Loucy (cell line): Measurements from ENCODE around the gene PCBP3.

Experiments
- H2AFZ ChIP-seq: fragments of 200-600 bp; sonication (generic); 2 replicates; pipeline ENCODE4 v1.6.0; 2016; ENCODE audit warnings: antibody characterized with exemption, mild to moderate bottlenecking, low read length, moderate library complexity
- H3F3A ChIP-seq: fragments of 200-600 bp; 2 replicates; pipeline ENCODE4 v1.6.0; 2016; ENCODE audit warnings: antibody characterized with exemption, low read depth, mild to moderate bottlenecking
- H3K27me3 ChIP-seq: fragments of 200-600 bp; sonication (generic); 2 replicates; pipeline ENCODE4 v1.6.1; 2014; ENCODE audit warnings: low read length, mild to moderate bottlenecking; ENCODE audit not compliant: insufficient read depth, poor library complexity, severe bottlenecking
- H3K36me3 ChIP-seq: fragments of 200-600 bp; sonication (generic); 2 replicates; pipeline ENCODE4 v1.6.1; 2016; ENCODE audit warnings: low read length; ENCODE audit not compliant: insufficient read depth
- H3K4me1 ChIP-seq: fragments of 200-600 bp; sonication (generic); 2 replicates; pipeline ENCODE4 v1.5.1; 2014; ENCODE audit warnings: low read length, mild to moderate bottlenecking; ENCODE audit not compliant: insufficient read depth, poor library complexity, severe bottlenecking
- H3K4me2 ChIP-seq: fragments of 200-600 bp; sonication (generic); 2 replicates; pipeline ENCODE4 v1.6.0; 2014; ENCODE audit warnings: antibody characterized with exemption, low read length, low read depth, mild to moderate bottlenecking; ENCODE audit not compliant: poor library complexity, severe bottlenecking
- H3K4me3 ChIP-seq: fragments of 200-600 bp; sonication (generic); 2 replicates; pipeline ENCODE4 v1.5.1; 2014; ENCODE audit warnings: low read length, mild to moderate bottlenecking, mixed read lengths; ENCODE audit not compliant: poor library complexity, severe bottlenecking
- H3K79me2 ChIP-seq: fragments of 200-600 bp; sonication (generic); 2 replicates; pipeline ENCODE4 v1.6.1; 2014; ENCODE audit warnings: low read length; ENCODE audit not compliant: insufficient read depth
- H3K9ac ChIP-seq: fragments of 200-600 bp; sonication (generic); 2 replicates; pipeline ENCODE4 v1.6.0; 2014; ENCODE audit warnings: mild to moderate bottlenecking, low read depth, low read length, moderate library complexity; ENCODE audit not compliant: poor library complexity, severe bottlenecking
- H3K9me2 ChIP-seq: fragments of 200-600 bp; sonication (generic); replicated peaks from 2 replicates; pipeline ENCODE4 v1.6.1; 2016; ENCODE audit warnings: low read depth, low read length, mixed read lengths
- H3K9me3 ChIP-seq: fragments of 200-600 bp; sonication (generic); 2 replicates; pipeline ENCODE4 v1.6.1; 2014; ENCODE audit warnings: mild to moderate bottlenecking, antibody characterized with exemption, low read length, low read depth; ENCODE audit not compliant: insufficient read depth
- H4K20me1 ChIP-seq: fragments of 200-600 bp; sonication (generic); 2 replicates; pipeline ENCODE4 v1.6.0; 2014; ENCODE audit warnings: antibody characterized with exemption, low read length, mild to moderate bottlenecking; ENCODE audit not compliant: insufficient read depth, poor library complexity, severe bottlenecking
- EZH2phosphoT487 ChIP-seq: fragments of 200-600 bp; IDR thresholded peaks from 2 replicates; pipeline ENCODE4 v1.6.1; 2018; ENCODE audit warnings: antibody characterized with exemption, mild to moderate bottlenecking, moderate library complexity, borderline replicate concordance
- TF ChIP-seq, protein P1 (sequence below): fragments of 200-600 bp; sonication (generic); conservative IDR thresholded peaks from 2 replicates; pipeline ENCODE4 v1.5.1; 2014; ENCODE audit warnings: mild to moderate bottlenecking, antibody characterized with exemption, low read length

PCBP3 gene

DNA sequence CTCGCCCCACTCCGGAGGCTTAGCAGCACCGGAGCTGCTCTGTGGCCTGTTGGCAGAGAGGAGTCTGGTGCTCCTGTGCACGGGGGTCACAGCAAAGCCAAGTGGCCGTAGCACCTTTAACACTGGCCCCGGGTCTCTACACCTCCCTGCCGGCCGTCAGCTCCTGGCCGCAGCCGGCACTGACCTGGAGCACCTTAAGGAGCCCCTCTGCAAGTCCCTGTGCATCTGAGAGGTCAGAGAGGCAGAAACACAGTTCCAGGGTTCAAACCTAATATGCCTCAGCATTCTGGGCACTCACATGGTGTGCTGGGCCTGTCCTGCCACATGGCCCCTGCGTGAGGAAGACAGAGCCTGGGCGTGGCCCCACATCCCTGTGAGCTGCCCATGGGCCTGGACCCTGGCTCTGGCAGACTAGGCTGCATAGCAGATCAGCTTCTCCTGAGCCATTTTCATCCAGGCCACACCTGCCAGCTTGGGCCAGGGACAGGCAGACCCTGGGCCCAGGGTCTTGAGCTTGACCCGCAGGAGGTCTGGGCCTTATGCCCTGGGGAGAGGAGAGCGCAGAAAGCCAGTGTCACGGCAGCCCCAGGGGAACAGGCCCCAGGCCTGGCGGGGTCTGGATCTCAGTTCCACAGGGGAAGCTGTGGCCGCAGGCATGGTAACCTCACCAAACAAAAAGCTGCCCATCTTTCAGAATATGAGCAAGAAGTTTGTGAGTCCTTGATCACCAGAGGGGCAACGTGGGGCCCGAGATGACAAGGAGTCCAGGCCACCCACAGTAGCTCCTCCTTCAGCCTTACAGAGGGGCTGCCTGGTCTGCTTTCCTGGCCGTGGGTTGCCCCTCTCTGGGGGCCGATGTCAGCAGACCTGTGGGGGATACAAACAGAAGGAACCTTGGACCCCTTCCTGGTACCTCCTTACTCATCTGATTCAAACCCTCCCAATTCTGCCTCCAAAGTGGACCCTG, 192.1 kb downstream of the PCBP3 start:
- TF ChIP-seq EZH2phosphoT487: no peak
- TF ChIP-seq, protein P1, sequence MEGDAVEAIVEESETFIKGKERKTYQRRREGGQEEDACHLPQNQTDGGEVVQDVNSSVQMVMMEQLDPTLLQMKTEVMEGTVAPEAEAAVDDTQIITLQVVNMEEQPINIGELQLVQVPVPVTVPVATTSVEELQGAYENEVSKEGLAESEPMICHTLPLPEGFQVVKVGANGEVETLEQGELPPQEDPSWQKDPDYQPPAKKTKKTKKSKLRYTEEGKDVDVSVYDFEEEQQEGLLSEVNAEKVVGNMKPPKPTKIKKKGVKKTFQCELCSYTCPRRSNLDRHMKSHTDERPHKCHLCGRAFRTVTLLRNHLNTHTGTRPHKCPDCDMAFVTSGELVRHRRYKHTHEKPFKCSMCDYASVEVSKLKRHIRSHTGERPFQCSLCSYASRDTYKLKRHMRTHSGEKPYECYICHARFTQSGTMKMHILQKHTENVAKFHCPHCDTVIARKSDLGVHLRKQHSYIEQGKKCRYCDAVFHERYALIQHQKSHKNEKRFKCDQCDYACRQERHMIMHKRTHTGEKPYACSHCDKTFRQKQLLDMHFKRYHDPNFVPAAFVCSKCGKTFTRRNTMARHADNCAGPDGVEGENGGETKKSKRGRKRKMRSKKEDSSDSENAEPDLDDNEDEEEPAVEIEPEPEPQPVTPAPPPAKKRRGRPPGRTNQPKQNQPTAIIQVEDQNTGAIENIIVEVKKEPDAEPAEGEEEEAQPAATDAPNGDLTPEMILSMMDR: no peak
- H4K20me1 ChIP-seq: no peaks in the 10 kb centered on the region
- H3K9ac ChIP-seq: no peak overlapping the region
- H3K36me3 ChIP-seq: no peaks in the 10 kb centered on the region
- peaks cover 28% of the 10 kb centered on the region for H3K4me1 ChIP-seq
- H3K9me3 ChIP-seq: no peaks in the 10 kb centered on the region
- H3F3A ChIP-seq: peaks cover 3% of the 10 kb centered on the region; the same call in 1 of the 2 replicates
- H3K9me2 ChIP-seq: no peaks in the 10 kb centered on the region
- H3K79me2 ChIP-seq: no peaks in the 10 kb centered on the region
- H3K27me3 ChIP-seq: no peaks in the 10 kb centered on the region
- no peak overlapping the region for H2AFZ ChIP-seq
- H3K4me3 ChIP-seq: no peak overlapping the region
- H3K4me2 ChIP-seq: no peak overlapping the region

DNA sequence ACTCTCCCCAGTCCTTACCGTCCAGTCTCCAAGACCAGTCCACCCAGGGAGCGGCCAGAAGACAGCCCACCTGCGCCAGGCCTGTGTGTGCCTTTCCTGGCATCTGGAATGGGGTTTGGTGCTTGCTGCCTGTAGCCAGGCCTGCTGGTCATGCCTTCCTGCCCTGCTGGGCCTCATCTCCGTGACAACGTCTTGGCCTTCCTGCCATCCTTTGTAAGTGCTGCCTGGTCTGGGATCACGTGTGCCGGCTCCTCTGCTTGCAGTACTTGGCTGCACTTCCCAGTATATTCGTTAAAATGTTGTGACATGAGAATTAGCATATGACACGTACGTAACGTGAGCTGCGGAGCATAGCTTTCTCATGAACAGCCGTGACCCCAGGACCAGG, 192.7 kb downstream of the PCBP3 start:
- Histone ChIP-seq H3K9me3 (no peaks in the 10 kb centered on the region), H3K79me2 (no peaks in the 10 kb centered on the region), H4K20me1 (no peaks in the 10 kb centered on the region), H3K4me3 (no peak overlapping the region), H3K4me1 (peaks cover 28% of the 10 kb centered on the region), H2AFZ (no peak overlapping the region), H3K9ac (no peak overlapping the region), H3K9me2 (no peaks in the 10 kb centered on the region), H3K27me3 (no peaks in the 10 kb centered on the region), H3K36me3 (no peaks in the 10 kb centered on the region), H3F3A (peaks cover 3% of the 10 kb centered on the region; the same call in 1 of the 2 replicates), H3K4me2 (no peak overlapping the region)
- TF ChIP-seq, protein P1: no peak
- no peak for TF ChIP-seq EZH2phosphoT487

DNA sequence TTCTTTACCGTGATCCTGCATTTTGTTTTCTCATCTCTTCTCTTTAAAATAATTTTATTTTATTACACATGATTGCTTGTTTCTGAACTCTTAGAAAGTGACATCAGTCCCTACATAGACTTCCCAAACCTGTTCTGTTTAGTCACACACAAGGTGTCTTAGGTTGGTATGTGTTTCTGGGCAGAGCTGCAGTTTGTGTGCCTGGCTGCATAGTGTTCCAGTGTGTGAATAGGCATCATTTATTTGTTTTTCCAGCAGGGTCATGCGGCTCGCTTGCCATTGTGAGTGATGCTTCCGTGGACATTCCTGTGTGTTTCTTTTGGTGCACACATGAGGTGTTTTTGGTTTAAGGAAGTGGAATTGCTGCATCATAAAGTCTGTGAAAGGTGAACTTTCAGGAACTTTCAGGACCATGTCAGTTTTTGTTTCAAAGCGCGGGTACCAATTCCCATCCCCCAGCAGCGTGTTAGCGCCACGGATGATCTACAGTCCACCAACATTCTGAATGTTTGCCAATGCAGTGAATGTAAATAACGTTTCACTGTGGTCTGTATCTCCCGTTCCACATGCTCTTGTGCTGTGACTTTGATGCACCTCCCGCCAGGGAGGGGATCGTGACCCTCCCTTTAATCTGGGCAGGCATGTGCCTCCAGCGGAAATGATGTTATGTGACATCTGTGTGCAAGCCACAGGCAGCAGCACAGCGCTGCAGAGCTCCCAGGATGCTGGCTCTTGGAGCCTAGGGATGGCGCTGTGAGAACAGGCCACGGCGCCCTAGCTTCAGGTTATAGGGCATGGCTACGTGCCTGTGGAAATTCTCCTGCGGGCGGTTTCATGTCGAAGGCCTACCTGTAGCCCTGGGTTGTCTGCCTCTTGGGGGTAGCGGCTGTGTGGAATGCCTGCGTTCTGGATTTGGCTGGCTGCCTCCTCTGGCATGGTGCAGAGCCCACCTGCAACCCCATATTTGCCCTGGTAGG, 193.5 kb downstream of the PCBP3 start:
- no peaks in the 10 kb centered on the region for H3K36me3 ChIP-seq
- no peaks in the 10 kb centered on the region for H3K79me2 ChIP-seq
- peak overlapping the region; percentile 31 for H3K4me2 ChIP-seq
- no peaks in the 10 kb centered on the region for H3K9me2 ChIP-seq
- no peaks in the 10 kb centered on the region for H3K9me3 ChIP-seq
- TF ChIP-seq EZH2phosphoT487: no peak
- TF ChIP-seq, protein P1: peak; percentile 51
- H3F3A ChIP-seq: peaks cover 3% of the 10 kb centered on the region; the same call in 1 of the 2 replicates
- H4K20me1 ChIP-seq: no peaks in the 10 kb centered on the region
- H3K27me3 ChIP-seq: no peaks in the 10 kb centered on the region
- no peak overlapping the region for H3K9ac ChIP-seq
- H3K4me1 ChIP-seq: peaks cover 28% of the 10 kb centered on the region
- no peak overlapping the region for H3K4me3 ChIP-seq
- no peak overlapping the region for H2AFZ ChIP-seq
